Measurements from ENCODE around the gene ALK.

- TF ChIP-seq CTCF (tag by site-specific recombination; IDR thresholded peaks at IDR 0.05) (no peak), MZF1 (tag by site-specific recombination; IDR thresholded peaks at IDR 0.05; ENCODE audit: borderline replicate concordance) (no peak), ZNF433 (tag by site-specific recombination; IDR thresholded peaks at IDR 0.05; ENCODE audit: low read depth) (no peak), SP7 (tag by site-specific recombination; IDR thresholded peaks at IDR 0.05) (no peak), MYNN (tag by site-specific recombination; IDR thresholded peaks at IDR 0.05; ENCODE audit: borderline replicate concordance) (no peak), MEIS1 (CRISPR knock-in tag; IDR thresholded peaks at IDR 0.05; ENCODE audit: borderline replicate concordance) (no peak), ZNF791 (tag by site-specific recombination; IDR thresholded peaks at IDR 0.05) (no peak), ZNF624 (tag by site-specific recombination; IDR thresholded peaks at IDR 0.05) (no peak), ZNF544 (tag by site-specific recombination; IDR thresholded peaks at IDR 0.05) (no peak), ZNF140 (tag by site-specific recombination; IDR thresholded peaks at IDR 0.05) (no peak), HOXA7 (CRISPR knock-in tag; IDR thresholded peaks at IDR 0.05; ENCODE audit: borderline replicate concordance) (no peak), ZNF133 (tag by site-specific recombination; IDR thresholded peaks at IDR 0.05) (no peak), ZNF280C (tag by site-specific recombination; IDR thresholded peaks at IDR 0.05) (no peak)
Observed at GRCh38 chr2:29186817-29187216, 734.6 kb downstream of the ALK start.

Data from HEK293 (cell line).